ENCODE results near the gene SORBS1.

Gene SORBS1

DNA sequence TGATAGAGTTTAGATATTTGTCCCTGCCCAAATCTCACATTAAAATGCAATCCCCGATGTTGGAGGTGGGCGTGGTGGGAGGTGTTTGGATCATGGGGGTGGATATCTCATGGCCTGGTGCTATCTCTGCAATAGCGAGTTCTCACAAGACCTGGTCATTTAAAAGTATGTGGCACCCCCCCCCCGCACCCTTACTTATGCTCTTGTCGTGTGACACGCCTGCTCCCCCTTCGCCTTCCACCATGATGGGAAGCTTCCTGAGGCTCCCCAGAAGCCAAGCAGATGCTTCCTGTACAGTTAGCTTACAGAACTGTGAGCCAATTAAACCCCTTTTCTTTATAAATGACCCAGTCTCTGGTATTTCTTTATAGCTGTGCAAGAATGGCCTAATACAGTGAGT lies 118.8 kb downstream of the SORBS1 start:
- no peak for DNase-seq (ENCODE audit: extremely low read depth in 1 of 2, low read depth in 1 of 2)

DNA sequence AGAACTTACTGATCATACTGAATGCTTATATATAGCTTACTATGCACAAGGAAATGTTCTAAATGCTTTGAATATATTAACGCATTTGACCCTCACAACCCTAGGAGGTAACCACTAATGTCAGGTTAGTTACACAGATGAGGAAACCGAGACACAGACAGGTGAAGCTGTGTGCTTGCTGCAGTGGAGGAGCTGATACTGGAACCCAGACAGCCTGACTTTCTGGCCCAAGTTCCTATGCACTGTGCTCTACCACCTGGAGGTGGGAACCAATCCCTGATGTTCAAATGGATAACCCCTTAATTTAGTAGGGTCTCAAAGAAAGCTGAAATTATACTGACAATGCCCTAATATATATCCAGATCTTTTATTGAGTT lies 119.6 kb downstream of the SORBS1 start:
- no peak for DNase-seq (ENCODE audit: extremely low read depth in 1 of 2, low read depth in 1 of 2)

DNA sequence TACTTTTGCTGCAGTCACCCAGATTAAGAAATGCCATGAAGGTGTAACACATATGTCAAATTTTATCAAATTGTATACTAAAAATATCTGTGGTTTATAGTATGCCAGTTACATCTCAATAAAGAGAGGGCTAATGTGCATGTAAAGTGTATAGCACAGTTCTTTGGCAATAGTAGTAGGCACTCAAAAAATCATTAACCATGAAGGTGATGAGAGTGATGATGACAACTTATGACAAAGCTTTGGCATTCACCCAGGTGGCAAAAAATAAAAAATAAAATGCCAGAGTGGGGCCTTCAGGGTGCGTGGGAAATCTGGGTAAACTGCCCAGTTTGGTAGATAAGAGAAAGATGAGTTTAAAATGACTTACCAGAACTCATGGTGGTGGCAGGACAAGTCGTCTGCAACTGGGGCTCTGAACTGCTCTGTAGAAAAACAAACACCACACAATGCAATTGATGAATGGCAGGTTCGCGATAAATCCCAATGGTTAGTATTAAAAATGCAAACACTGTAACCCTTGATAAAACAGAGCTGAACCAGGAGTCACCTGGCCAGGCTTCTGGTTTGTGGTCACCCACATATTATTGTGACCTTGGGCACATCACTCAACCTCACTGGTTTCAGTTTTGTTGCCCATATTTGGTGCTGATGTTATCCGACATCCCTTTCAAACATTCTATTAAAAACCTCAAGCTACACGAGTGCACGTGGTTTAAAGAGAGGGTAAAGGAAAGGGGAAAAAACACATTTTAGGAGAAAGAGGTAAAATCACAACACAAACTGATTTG lies 120.2 kb downstream of the SORBS1 start:
- no peak for DNase-seq (ENCODE audit: extremely low read depth in 1 of 2, low read depth in 1 of 2)

DNA sequence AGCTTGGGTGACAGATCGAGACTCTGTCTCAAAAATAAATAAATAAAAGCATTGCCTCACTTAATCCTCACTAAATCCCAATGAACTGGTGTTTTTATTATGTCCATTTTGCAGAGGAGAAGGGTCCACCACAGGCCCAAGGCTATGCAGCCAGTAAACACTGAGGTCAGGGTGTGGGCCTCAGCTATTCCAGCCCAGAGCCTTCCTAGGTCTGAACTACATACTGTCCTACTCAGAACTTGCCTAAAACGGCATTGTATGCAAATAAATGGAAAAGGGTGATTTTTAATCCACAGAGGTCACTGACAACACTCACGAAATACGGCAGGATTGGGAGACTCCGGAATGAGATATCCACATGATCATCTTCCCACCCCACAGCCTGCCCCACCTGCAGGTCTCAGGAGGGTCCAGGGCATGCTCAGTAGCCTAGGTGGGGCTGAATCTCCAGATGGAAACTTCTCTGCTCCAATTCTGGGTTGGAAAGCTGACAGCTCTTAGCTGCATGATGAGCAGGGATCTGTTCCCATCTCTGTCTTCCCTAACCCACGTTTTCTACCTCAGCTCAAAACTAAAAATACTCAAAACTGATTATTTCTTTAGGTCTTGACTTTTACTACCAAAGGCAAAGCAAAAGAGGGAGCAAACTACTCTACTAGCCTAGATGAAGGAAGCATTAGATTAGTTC lies 121.0 kb downstream of the SORBS1 start:
- DNase-seq (ENCODE audit: extremely low read depth in 1 of 2, low read depth in 1 of 2): no peak

DNA sequence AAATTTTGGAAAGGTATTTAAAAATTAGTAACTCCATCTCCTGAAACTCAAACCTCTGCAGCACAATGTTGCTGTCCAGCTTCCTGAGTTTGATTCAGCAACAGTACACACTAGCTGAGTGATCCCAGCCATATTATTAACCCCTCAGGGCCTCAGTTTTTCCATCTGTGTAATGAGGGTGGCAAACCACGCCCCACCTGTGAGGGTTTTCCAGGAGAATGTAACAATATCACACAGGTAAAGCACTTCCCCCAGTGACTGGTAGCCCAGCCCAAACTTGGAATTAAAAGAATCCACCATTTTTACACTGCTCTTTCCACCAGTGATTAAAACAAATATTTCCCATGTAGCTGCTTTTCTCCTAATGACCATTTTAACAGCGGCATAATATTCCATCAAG lies 122.4 kb downstream of the SORBS1 start:
- no peak for DNase-seq (ENCODE audit: extremely low read depth in 1 of 2, low read depth in 1 of 2)

DNA sequence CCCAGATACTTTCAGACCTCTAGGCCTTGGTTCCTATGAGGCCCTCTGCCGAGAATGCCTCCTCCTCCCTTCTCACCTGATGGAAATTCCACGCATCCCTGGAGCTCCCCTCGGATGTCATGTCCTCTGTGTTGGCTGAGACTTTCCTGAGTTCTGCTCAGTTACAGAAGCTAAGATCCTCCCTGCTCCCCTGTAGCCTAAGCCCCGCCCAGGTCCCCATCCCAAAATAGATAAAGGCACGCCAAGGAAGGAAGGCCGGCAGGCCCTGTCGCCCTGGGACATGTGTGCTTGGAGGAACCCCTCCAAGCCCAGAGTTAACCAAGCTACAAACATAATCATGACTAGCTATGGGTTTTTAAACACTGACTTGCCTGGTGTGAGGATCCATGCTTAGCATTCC lies 123.5 kb downstream of the SORBS1 start:
- DNase-seq (ENCODE audit: extremely low read depth in 1 of 2, low read depth in 1 of 2): no peak

GRCh38 chr10:95435548-95436279 lies 125.5 kb downstream of the SORBS1 start:
- DNase-seq (ENCODE audit: extremely low read depth in 1 of 2, low read depth in 1 of 2): no peak

- no peak for DNase-seq (ENCODE audit: extremely low read depth in 1 of 2, low read depth in 1 of 2)
Measured at GRCh38 chr10:95434583-95434982, 126.6 kb downstream of the SORBS1 start.

- DNase-seq (ENCODE audit: extremely low read depth in 1 of 2, low read depth in 1 of 2): no peak
Measured at GRCh38 chr10:95431900-95432342, 129.2 kb downstream of the SORBS1 start.

DNA sequence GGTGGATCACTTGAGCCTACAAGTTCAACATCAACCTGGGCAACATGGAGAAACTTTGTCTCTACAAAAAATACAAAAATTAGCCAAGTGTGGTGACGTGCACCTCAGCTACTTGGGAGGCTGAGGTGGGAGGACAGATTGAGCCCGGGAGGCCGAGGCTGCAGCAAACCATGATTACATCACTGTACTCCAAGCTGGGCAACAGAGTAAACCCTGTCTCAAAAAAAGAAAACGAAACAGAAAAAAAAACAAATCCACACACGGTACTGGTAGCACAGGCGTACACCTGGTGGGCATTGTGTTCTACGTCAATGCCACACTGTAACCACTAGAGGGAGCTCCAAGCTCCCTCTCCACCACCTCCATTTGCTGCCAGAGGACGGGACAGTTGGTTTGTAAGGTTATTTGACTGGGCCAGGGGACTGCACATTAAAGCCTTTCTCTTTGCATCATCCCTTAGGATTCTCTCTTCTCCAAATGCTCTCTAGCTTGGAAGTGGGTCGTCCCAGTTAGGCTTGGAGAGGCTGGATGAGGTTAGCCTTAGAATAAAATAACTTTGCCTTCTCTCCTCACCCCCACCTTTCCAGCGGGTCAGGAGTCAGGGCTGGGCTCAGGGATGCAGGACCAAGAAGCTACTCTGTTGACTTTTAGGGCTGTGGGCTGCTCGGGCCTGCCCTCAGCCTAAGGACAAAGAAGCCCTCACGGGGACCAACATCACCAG lies 130.8 kb downstream of the SORBS1 start:
- peak in 1 of 2 donors; percentile 2 for DNase-seq (ENCODE audit: extremely low read depth in 1 of 2, low read depth in 1 of 2)

DNA sequence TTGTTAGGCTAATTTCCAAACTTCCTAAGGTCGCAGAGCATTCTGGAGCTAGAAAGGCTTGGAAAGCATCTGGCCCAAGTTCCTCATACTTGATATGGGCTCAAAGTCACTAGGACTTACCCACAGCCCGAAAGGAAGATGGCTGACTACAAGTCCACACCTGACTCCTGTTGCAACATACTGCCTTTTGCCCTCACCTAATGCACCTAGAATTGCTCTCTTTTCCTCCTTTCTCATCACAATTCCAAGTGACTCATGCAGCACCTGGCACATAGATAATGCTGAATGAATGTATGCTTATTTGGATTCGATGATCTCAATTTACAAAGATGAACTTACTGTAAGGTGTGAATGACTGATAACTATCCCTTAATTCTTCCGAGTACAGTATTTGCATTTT lies 131.5 kb downstream of the SORBS1 start:
- DNase-seq (ENCODE audit: extremely low read depth in 1 of 2, low read depth in 1 of 2): no peak

DNA sequence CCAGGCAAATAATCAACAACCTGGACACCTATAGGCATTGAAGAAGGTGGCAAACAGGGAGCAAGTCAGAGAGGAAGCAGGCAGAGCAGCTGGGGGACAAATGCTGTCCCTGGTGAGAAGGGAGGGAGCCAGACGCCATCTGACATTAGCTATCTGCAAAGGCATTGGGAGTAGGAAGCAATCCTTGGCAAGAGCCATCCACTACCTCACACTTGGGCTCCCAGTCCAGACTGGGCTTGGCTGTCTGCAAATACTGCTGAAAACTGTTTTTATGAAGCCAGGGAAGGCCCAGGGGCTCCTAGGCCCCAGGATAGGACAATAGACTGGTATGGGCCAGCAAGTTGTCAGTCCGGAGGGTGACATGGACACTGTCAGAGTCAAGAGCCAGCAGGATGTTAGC lies 132.5 kb downstream of the SORBS1 start:
- DNase-seq (ENCODE audit: extremely low read depth in 1 of 2, low read depth in 1 of 2): no peak

DNA sequence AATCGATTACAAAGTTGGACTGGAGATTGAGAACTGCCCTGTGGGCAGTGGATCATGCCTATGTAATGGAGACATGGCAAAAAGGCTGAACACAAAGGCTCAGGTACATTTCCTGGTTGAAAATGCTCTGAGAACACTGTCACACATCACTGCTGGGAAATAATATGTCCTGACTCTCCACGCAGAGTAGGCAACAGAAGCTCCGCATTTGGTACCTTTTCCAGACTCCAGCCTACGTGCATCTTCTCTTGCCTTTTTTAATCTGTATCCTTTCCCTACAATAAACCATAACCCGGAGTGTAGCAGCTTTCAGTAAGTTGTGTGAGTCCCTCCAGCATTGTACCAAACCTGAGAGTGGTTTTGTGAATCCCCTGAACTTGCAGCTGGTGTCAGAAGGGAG lies 134.7 kb downstream of the SORBS1 start:
- no peak for DNase-seq (ENCODE audit: extremely low read depth in 1 of 2, low read depth in 1 of 2)

GRCh38 chr10:95425592-95426465 lies 135.3 kb downstream of the SORBS1 start:
- DNase-seq (ENCODE audit: extremely low read depth in 1 of 2, low read depth in 1 of 2): no peak

GRCh38 chr10:95423164-95424005 lies 137.8 kb downstream of the SORBS1 start:
- DNase-seq (ENCODE audit: extremely low read depth in 1 of 2, low read depth in 1 of 2): no peak

- DNase-seq (ENCODE audit: extremely low read depth in 1 of 2, low read depth in 1 of 2): no peak
Measured at GRCh38 chr10:95422233-95422632, 138.9 kb downstream of the SORBS1 start.

DNA sequence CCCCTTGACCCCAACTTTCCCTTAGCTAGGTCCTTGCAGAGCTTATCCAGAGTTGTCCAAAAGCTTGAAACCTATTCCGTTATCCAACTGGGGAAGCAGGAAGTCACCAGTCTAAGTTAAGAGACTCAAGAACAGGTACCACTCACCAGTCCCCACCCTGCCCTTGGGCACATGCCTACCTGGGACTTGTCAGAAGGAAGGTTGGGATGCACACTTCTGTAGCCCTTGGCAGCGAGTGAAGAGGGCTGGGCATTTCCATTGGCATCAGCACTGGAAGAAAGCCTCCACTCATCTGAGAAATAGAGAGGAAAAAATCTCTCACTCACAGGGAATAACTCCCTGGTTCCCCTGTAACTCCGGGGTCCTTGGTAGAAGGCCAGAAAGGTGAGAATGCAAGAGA lies 139.4 kb downstream of the SORBS1 start:
- no peak for DNase-seq (ENCODE audit: extremely low read depth in 1 of 2, low read depth in 1 of 2)

GRCh38 chr10:95419399-95419798 lies 141.8 kb downstream of the SORBS1 start:
- no peak for DNase-seq (ENCODE audit: extremely low read depth in 1 of 2, low read depth in 1 of 2)

DNA sequence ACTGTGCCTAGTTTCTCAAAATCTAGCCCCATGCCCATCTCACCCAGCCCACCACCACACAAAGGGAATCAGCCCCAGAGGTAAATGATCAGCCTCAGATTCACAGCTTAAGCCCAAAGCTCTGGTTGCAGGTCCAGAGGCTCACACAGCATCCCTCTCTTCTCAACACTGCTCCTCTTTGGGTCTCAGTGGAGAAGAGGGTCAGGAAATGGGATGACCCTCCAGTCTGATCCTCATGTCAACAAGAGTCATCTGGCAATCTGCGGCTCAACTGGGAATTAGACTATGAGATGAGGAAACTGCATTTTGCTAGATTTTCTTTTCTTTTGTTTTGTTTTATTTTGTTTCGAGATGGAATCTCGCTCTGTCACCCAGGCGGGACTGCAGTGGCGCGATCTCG lies 144.2 kb downstream of the SORBS1 start:
- no peak for DNase-seq (ENCODE audit: extremely low read depth in 1 of 2, low read depth in 1 of 2)

Measured in activated CD8-positive, alpha-beta memory T cell treated with anti-CD3 and anti-CD28 coated beads for 1 hour (primary cell).